Measurements from ENCODE around the gene BABAM2. TPM values are rescaled to one million over a fixed set of nuclear protein-coding genes. Genes with fewer than 3 reads are reported as not detected.

BABAM2 gene
- total RNA-seq, 1 experiment from 2014 or later, result 27.1 TPM

DNA sequence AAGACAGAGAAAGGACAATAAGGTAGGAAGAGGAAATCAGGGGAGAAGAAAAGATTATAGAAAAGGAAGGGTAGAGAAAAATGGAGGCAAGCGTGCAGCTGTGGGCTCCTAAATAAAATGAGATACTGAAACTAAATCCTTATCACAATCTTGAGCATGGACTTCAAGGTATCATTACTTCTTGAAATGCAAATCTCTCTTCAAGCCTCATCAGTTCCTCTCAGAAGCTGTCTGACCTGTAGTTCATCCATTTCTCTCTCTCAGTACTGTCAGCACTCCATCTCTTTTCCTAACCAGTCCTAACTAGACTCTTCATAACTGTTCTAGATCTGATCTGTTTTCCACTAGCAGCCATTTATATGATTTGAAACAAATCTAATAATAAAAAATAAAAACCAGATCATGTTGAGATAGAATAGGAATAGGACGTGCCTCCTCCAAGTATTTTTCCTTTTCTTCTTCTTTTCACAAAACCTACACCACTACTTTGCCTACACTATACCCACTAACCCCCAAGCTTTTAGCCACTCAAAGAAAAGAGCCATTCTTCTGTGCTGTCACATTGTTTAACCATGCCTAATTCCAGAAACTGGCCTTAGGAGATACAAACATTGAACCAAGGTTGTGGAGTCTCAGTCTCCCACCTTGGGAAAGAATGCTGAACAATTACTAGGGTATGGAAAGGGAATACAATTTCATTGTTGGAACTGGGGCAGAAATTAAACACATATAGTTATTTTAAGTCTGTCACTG, 21.1 kb downstream of the BABAM2 start:
- no peak overlapping the region for H3K4me3 Mint-ChIP-seq
- Histone ChIP-seq H3K4me2 (ENCODE audit: insufficient read depth, insufficient read length, low read length) (no peak overlapping the region), H2BK15ac (ENCODE audit: low read depth, low read length) (no peak overlapping the region), H4K20me1 (ENCODE audit: control insufficient read depth, insufficient read depth, insufficient read length) (no peaks in the 10 kb centered on the region), H3K9me3 (ENCODE audit: control insufficient read depth, low read depth, low read length) (no peaks in the 10 kb centered on the region), H4K5ac (ENCODE audit: insufficient read length, low read depth, low read length) (no peak overlapping the region), H3T11ph (ENCODE audit: low read length) (no peak overlapping the region), H3K14ac (ENCODE audit: insufficient read depth, low read length) (no peak overlapping the region), H3K23ac (ENCODE audit: insufficient read length, low read depth, low read length) (no peak overlapping the region), H4K91ac (ENCODE audit: insufficient read length, low read depth, low read length) (no peak overlapping the region), H3K56ac (ENCODE audit: insufficient read length, low read depth, low read length) (no peak overlapping the region), H3K4me1 (ENCODE audit: insufficient read depth, low read length) (no peaks in the 10 kb centered on the region), H3K23me2 (ENCODE audit: insufficient read length, low read depth, low read length, poor library complexity, severe bottlenecking) (no peaks in the 10 kb centered on the region), H3K18ac (ENCODE audit: insufficient read length, low read depth, low read length) (no peak overlapping the region), H3K79me2 (ENCODE audit: insufficient read depth, low read length) (no peaks in the 10 kb centered on the region), H3K9ac (ENCODE audit: extremely low read depth, insufficient read length, low read length) (no peak overlapping the region), H2AK5ac (ENCODE audit: insufficient read length, low read length) (no peak overlapping the region), H3K27me3 (ENCODE audit: insufficient read depth, low read length) (no peaks in the 10 kb centered on the region), H3K79me1 (ENCODE audit: insufficient read depth, low read depth, low read length, poor library complexity, severe bottlenecking) (no peaks in the 10 kb centered on the region), H2AFZ (ENCODE audit: low read length) (no peak overlapping the region), H4K8ac (replicated peaks; ENCODE audit: insufficient read length, low read depth, low read length) (no peak overlapping the region), H3K27ac (ENCODE audit: insufficient read length, low read depth, low read length) (no peak overlapping the region), H3K4ac (ENCODE audit: low read depth, low read length) (no peak overlapping the region), H2BK5ac (ENCODE audit: insufficient read length, low read length) (no peak overlapping the region), H2BK20ac (ENCODE audit: low read depth, low read length, poor library complexity, severe bottlenecking) (no peak overlapping the region), H2BK120ac (ENCODE audit: low read depth, low read length, poor library complexity, severe bottlenecking) (no peak overlapping the region), H2BK12ac (ENCODE audit: insufficient read length, low read depth, low read length) (no peak overlapping the region)
- no peak for DNase-seq
- TF ChIP-seq, protein P1, sequence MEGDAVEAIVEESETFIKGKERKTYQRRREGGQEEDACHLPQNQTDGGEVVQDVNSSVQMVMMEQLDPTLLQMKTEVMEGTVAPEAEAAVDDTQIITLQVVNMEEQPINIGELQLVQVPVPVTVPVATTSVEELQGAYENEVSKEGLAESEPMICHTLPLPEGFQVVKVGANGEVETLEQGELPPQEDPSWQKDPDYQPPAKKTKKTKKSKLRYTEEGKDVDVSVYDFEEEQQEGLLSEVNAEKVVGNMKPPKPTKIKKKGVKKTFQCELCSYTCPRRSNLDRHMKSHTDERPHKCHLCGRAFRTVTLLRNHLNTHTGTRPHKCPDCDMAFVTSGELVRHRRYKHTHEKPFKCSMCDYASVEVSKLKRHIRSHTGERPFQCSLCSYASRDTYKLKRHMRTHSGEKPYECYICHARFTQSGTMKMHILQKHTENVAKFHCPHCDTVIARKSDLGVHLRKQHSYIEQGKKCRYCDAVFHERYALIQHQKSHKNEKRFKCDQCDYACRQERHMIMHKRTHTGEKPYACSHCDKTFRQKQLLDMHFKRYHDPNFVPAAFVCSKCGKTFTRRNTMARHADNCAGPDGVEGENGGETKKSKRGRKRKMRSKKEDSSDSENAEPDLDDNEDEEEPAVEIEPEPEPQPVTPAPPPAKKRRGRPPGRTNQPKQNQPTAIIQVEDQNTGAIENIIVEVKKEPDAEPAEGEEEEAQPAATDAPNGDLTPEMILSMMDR (conservative IDR thresholded peaks at IDR 0.05), result no peak
- no peaks in the 10 kb centered on the region for H3K9me3 Mint-ChIP-seq
- WGBS (ENCODE audit: extremely low coverage, insufficient read length, low lambda C conversion rate), result no CpG with 5 or more reads among the region's 2 CpGs
- peaks cover 5% of the 10 kb centered on the region in 2 experiments for H3K4me1 Mint-ChIP-seq
- no peaks in the 10 kb centered on the region for H3K36me3 Mint-ChIP-seq (ENCODE audit: insufficient read depth in 1 of 3, low read depth in 3 of 3)
- no peaks in the 10 kb centered on the region for H3K27me3 Mint-ChIP-seq (ENCODE audit: low read depth)
- no peak overlapping the region for H3K27ac Mint-ChIP-seq

Measured in H9 (cell line).